Amniotic stem cell (primary cell): Measurements from ENCODE around the gene PTGR2.
A peak's percentile ranks its signal among the peaks of the same experiment; 100 is the strongest.
"Not testable (repeated sequence)": the region's sequence is repeated elsewhere in the genome, so short reads cannot be mapped to it uniquely, and the experiment has no call there.

Experiments used
- DNase-seq: peaks from one replicate; lab custom pipeline; 2025; lab: John Stamatoyannopoulos, UW

The PTGR2 gene

GRCh38 chr14:73833530-73834260 is 17.9 kb upstream of the PTGR2 start:
- peak; percentile 42 for DNase-seq

DNA sequence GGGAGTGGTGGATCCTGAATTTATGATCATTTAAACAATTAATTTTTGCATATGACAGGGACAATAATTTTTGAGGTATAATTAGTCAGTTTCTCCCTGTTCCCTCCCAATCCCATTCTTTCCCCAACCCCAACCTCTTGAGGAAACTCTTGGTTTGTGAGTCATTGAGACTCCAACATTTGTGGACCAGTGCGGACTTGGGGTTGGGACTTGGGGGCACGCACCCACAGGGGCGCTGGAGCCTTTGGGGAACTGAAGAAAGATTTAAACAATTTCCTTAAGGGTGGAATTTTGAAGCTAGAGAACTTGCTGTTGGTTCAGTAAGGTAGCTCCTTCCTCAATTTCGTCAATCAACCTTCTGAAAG is 17.4 kb upstream of the PTGR2 start:
- no peak for DNase-seq

DNA sequence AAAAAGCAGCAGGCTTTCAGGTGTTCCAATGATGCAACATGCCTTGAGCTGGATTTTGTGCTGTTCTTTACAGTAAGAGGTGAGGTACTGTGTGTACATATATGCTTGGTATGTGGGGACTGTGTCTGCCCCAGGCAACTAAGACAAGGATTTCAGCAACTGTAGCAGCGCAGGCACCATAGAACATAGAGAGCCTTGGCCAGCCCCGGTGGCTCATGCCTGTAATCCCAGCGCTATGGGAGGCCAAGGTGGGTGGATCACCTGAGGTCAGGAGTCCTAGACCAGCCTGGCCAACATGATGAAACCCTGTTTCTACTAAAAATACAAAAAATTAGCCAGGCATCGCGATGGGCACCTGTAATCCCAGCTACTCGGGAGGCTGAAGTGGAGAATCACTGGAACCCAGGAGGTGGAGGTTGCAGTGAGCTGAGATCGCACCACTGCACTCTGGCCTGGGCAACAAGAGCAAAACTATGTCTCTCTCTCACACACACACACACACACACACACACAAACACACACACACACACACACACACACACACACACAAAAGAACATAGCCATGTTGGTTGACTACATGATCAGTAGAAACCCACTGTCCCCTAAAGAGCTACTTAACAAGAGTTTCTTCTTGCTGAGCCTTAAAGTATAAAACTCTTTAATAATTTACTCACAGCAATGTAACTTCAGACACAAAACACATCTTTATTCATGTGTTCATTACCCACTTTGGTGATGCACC is 13.2 kb upstream of the PTGR2 start:
- not testable (repeated sequence) for DNase-seq

DNA sequence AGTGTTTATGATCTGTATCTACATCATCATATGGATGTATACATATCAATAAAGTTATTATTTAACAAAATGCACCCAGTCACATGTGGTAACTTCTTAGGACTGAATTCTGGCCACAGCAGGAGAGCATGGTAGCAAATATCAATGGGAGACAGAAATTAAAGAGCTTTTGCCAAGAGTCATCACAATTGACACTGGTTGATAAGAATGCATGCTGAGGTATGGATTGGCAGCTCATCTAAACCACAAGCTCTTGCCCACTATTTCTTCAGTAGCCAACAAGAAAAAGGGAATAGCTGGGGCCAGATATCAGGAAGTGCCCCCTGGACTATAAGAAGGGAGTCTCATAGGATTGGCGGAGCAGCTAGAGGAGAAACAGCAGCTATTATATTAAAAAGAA is 9.4 kb upstream of the PTGR2 start:
- no peak for DNase-seq

DNA sequence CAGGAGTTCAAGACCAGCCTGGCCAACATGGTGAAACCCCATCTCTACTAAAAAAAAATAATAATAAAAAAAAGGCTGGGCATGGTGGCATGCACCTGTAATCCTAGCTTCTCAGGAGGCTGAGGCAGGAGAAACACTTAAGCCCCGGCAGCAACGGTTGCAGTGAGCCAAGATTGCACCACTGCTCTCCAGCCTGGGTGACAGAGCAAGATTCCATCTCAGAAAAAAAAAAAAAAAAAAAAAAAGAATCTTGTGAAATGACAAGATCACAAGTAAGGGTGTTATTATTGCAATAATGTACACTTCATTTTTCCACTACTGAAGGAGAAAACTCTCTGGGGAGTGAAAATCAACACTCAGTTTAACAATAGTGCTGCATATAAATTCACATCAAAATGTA is 8.8 kb upstream of the PTGR2 start:
- no peak for DNase-seq

GRCh38 chr14:73843296-73843695 is 8.3 kb upstream of the PTGR2 start:
- DNase-seq, result no peak

GRCh38 chr14:73846947-73847346 is 4.7 kb upstream of the PTGR2 start:
- DNase-seq, result no peak

DNA sequence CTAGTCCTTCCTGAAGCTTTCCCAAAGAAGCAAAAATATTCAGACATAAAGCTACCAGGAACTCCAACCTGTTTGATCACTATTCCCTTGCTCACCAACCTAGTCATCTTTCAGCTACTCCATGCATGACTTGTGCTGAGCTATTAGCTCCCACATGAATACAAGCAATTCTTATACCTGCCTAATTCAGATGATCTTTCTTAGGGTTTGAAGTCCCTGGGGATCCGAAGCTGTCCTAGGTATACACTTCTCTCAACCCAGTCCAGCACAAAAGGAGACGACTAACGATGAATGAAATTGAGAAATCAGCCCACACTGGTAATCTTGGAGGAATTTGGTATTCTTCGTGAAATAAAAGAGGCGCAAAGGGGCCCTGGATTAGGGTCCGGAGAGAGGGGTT is 631 bp upstream of the PTGR2 start:
- DNase-seq, result no peak

DNA sequence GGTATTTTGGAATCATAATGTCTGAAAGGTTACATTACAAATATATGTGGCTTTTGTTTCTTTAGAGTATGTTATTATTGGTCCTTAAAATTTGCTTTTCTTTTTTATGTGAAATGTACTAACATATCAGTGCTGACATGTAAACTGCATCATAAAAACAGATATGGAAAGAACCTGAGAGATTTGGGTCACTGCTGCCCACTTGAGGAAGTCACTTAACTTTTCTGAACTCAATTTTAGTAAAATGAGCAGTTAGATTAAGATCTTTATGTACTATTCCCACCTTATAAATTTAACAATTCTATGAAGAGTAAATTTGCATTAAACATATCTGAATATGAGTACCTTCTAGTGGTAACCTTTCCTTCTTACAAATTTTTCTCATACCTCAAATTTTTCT is 7.5 kb downstream of the PTGR2 start:
- no peak for DNase-seq

GRCh38 chr14:73861073-73861472 is 9.4 kb downstream of the PTGR2 start:
- no peak for DNase-seq

- no peak for DNase-seq
These were observed 10.8 kb downstream of the PTGR2 start for GRCh38 chr14:73862480-73862879.

DNA sequence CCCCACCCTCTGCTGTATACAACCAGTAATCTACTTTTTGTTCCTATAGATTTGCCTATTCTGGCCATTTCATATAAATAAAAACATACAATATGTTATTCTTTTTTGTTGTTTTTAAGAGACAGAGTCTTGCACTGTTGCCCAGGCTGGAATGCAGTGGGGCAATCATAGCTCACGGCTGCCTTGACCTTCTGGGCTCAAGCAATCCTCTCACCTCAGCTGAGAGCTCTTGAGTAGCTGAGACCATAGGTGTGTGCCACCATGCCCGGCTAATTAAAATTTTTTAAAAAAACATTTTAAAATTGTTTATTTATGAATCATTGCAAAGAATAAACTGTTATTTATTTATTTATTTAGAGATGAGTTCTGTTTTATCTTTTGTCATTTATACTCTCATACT is 11.6 kb downstream of the PTGR2 start:
- no peak for DNase-seq

GRCh38 chr14:73865534-73866113 is 14.0 kb downstream of the PTGR2 start:
- no peak for DNase-seq

DNA sequence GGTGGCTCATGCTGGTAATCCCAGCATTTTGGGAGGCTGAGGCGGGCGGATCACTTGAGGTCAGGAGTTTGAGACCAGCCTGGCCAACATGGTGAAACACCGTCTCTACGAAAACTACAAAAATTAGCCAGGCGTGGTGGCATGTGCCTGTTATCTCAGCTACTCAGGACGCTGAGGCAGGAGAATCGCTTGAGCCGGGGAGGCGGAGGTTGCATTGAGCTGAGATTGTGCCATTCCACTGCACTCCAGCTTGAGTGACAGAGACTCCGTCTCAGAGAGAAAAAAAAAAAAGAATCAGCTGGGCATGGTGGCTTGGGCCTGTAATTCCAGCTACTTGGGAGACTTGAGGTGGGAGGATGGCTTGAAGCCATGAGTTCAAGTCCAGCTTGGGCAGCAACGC is 18.1 kb downstream of the PTGR2 start:
- DNase-seq, result not testable (repeated sequence)

DNA sequence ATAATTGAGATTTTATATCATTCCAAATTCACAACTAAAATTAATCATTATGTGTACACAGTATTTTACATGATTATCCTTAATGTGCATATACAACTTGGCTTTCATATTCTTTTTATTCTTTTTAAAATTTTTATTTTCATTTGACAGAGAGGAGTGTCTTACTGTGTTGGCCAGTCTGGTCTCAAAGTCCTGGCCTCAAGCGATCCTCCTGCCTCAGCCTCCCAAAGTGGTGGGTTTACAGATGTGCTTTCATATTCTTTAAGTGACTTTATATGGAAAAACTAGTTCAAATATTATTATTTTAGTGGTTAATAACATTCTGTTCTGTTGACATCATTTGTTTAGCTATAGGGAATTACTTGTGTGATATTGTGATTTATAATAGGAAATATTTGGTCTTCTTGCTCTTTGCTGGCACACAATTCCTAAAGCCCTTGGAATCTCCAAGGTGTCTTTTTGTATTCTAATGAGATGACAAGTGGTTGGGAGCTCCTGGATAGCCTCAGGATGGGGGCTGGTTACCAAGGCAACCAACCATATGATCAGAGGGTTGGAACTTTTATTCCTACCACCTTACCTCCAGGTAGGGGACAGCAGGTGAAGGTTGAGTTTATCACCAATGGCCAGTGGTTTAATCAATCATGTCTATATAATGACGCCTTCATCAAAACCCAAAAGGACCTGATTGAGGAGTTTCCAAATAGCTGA is 19.0 kb downstream of the PTGR2 start:
- DNase-seq, result no peak

DNA sequence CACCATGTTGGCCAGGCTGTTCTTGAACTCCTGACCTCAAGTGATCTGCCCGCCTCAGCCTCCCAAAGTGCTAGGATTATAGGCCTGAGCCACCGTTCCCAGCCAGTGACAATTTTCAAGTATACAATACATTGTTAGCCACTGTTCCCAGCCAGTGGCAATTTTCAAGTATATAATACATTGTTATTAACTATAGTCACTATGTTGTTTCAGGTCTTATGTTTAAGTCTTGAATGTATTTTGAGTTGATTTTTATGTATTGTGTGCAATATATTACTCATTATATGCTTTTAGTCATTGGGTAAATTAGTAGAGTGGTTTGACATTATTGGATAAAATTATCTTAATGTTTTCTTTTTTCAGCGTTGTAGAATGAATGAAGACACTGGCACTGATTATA is 22.0 kb downstream of the PTGR2 start:
- no peak for DNase-seq

DNA sequence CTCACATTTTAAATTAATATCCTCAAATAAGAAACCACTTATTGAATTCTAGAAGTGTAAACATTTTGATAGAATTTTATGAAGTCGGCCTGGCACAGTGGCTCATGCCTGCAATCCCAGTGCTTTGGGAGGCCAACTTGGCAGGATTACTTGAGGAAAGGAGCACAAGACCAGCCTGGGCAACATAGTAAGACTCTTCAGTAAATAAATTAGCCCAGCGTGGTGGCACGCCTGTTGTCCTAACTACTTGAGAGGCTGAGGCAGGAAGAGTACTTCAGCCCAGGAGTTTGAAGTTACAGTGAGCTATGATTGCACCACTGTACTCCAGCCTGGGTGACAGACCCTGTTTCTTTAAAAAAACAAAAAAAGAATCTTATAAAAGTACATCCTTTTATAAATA is 26.2 kb downstream of the PTGR2 start:
- DNase-seq, result no peak

GRCh38 chr14:73878436-73878835 is 26.8 kb downstream of the PTGR2 start:
- DNase-seq, result no peak

- DNase-seq, result no peak
These were observed 27.4 kb downstream of the PTGR2 start for GRCh38 chr14:73879027-73879426.

DNA sequence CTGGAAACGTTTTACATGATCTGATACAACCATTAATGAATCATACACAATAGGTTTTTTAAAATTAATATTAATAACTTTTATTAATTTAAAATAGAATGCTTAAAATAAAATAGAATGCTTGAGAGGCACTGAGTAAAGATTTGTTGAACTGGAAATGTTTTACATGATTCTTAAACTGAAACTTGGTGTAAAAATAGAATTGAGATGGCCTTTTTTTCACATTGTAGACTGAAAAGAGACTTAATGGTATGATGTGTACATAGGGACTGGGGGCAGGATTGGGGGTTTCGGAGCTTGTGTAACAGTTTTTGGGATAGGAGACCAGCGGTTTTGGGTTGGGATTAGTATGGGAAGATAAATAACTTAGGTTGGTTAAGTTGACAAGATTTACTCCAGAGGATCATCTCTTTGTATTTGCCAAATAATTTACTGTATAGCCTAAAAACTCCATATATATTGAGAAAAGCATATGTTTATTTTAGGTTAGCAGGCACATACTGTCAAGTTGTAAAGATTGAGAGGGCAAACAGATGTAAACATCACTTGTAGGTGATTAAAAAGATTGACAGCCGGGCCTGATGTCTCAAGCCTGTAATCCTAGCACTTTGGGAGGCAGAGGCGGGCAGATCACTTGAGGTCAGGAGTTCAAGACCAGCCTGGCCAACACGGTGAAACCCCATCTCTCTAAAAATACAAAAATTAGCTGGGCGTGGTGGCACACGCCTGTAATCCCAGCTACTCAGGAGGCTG is 33.0 kb downstream of the PTGR2 start:
- no peak for DNase-seq

DNA sequence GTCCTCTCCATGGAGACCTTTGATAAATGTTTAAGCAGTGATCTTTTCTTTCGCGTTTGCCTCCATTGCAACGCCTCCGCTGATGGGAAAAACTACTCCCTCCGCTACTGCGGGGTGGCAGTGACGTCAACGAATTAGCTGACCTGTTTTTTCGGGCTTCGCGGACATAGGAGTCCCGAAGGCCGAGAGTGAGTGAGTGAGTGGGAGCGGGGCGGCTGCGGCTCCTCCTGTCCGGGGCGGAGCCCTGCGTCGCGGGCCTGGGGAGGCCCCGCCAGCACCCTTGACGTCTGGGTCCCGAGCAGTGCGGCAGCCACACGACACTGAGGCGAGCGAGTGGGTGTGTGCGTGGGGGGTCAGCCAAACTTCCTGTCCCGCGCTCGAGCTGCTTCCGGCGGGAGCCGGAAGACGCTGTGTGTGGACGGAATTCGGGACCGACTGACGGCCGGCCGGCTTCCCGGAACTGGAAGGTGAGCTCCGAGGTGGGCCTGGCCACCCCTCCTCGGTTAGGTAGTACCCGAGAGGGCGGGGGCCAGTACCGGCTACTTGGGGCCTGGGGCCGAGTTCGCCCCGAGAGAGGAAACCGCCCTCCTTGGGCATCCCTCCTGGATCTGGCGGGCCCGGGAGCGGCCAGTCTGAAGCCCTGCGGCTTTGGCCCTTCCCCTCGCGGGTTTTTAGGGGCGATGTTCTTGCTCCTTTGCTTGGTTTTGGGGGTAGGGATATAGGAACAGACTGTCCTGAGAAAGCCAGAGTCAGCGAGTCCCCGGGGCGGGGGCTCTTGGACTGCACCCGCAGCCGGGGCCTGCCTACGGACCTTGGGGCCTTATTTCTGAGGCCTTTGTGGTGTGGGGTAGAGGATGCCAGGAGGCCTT is 35.1 kb downstream of the PTGR2 start, which contains the start of gene ZNF410:
TSS of gene ZNF410 (plus strand) at position 411 of the 869 bp plus-strand sequence. CDS start 5,317 bp downstream, outside the sequence.
- peak; percentile 92 for DNase-seq
